Measurements from ENCODE around the gene FAM217B. TPM values are rescaled to one million over a fixed set of nuclear protein-coding genes. Genes with fewer than 3 reads are reported as not detected.

FAM217B gene
- total and polyA plus RNA-seq, 2 of the 8 experiments (the other 6 are each of a cell fraction or from before 2014, with no cell fraction given): 5.4 to 28.5 TPM

GRCh38 chr20:59984541-59984940 lies 44.4 kb downstream of the FAM217B start (continued):
- TF ChIP-seq CHD7 (IDR thresholded peaks at IDR 0.05; ENCODE audit: insufficient replicate concordance, low read length) (no peak), EGR1 (IDR thresholded peaks at IDR 0.05; ENCODE audit: borderline replicate concordance, low read depth, low read length) (no peak), BACH1 (IDR thresholded peaks at IDR 0.05; ENCODE audit: low read length) (no peak), SP2 (IDR thresholded peaks at IDR 0.05; ENCODE audit: low read length) (no peak), USF2 (IDR thresholded peaks at IDR 0.05; ENCODE audit: low read length) (no peak), SIRT6 (IDR thresholded peaks at IDR 0.05; ENCODE audit: low read length) (no peak), CREB1 (IDR thresholded peaks at IDR 0.05) (no peak), CTCF (IDR thresholded peaks at IDR 0.05; ENCODE audit: control extremely low read depth in 1 of 3, insufficient read depth in 1 of 3, low read depth in 1 of 3, low read length in 3 of 3) (no peak), SP4 (IDR thresholded peaks at IDR 0.05; ENCODE audit: low read length) (no peak)

Measured in H1 (cell line).